Hepatocyte (in vitro differentiated cells): Measurements from ENCODE around the gene RNF112. TPM values are rescaled to one million over a fixed set of nuclear protein-coding genes. Genes with fewer than 3 reads are reported as not detected.

Experiments
- DNase-seq: peaks from one replicate; pipeline ENCODE4 v3.0.0-alpha.2; 2016; ENCODE audit warnings: low spot score
- H2AFZ ChIP-seq: fragments of 200-600 bp; sonication (generic); 2 replicates; pipeline ENCODE4 v1.6.0; 2016; ENCODE audit warnings: antibody characterized with exemption, mild to moderate bottlenecking
- H3K27ac ChIP-seq: fragments of 200-600 bp; sonication (generic); 2 replicates; pipeline ENCODE4 v1.5.1; 2016; ENCODE audit warnings: mild to moderate bottlenecking
- H3K27me3 ChIP-seq: fragments of 200-600 bp; sonication (generic); 2 replicates; pipeline ENCODE4 v1.6.1; 2016
- H3K36me3 ChIP-seq: fragments of 200-600 bp; sonication (generic); replicated peaks from 2 replicates; pipeline ENCODE4 v1.5.1; 2016; ENCODE audit warnings: low read depth; ENCODE audit not compliant: insufficient read depth
- H3K4me1 ChIP-seq: fragments of 200-600 bp; sonication (generic); 2 replicates; pipeline ENCODE4 v1.5.1; 2016; ENCODE audit warnings: mild to moderate bottlenecking, moderate library complexity; ENCODE audit not compliant: insufficient read depth
- H3K4me2 ChIP-seq: fragments of 200-600 bp; sonication (generic); 2 replicates; pipeline ENCODE4 v1.6.0; 2016
- H3K4me3 ChIP-seq: fragments of 200-600 bp; sonication (generic); 2 replicates; pipeline ENCODE4 v1.5.1; 2016; ENCODE audit warnings: mild to moderate bottlenecking
- H3K79me2 ChIP-seq: fragments of 200-600 bp; sonication (generic); 2 replicates; pipeline ENCODE4 v1.6.0; 2017; ENCODE audit warnings: mild to moderate bottlenecking
- H3K9me2 ChIP-seq: fragments of 200-600 bp; sonication (generic); replicated peaks from 2 replicates; pipeline ENCODE4 v1.6.0; 2017; ENCODE audit warnings: mild to moderate bottlenecking; ENCODE audit not compliant: insufficient read depth
- H3K9me3 ChIP-seq: fragments of 200-600 bp; sonication (generic); 2 replicates; pipeline ENCODE4 v1.5.1; 2016; ENCODE audit warnings: low read depth, mild to moderate bottlenecking
- H4K20me1 ChIP-seq: fragments of 200-600 bp; sonication (generic); 2 replicates; pipeline ENCODE4 v1.6.0; 2016; ENCODE audit warnings: mild to moderate bottlenecking; ENCODE audit not compliant: insufficient read depth, poor library complexity, severe bottlenecking
- CTCF ChIP-seq: fragments of 200-600 bp; sonication (generic); IDR thresholded peaks from 2 replicates; pipeline ENCODE4 v1.5.1; 2016; ENCODE audit warnings: antibody characterized with exemption, mild to moderate bottlenecking; ENCODE audit not compliant: poor library complexity
- EZH2 ChIP-seq: fragments of 200-600 bp; sonication (generic); IDR thresholded peaks from 2 replicates; pipeline ENCODE4 v1.6.1; 2016; ENCODE audit warnings: antibody characterized with exemption, mild to moderate bottlenecking, borderline replicate concordance
- EZH2phosphoT487 ChIP-seq: fragments of 200-600 bp; sonication (generic); IDR thresholded peaks from one replicate; pipeline ENCODE4 v1.6.1; 2018; ENCODE audit warnings: antibody characterized with exemption, mild to moderate bottlenecking, low read depth, moderate library complexity; ENCODE audit not compliant: unreplicated experiment, severe bottlenecking
- WGBS: methylation state at CpG from one replicate; pipeline ENCODE4 v1.1.6; 2016; ENCODE audit warnings: low lambda C conversion rate; ENCODE audit errors: missing lambda C conversion rate; 5-methylcytosine and 5-hydroxymethylcytosine counted together
- polyA plus RNA-seq: library from polyadenylated mRNA; unstranded; fragments of >200 nt; fragmentation: Nextera tagmentation; extraction: Ambion mirVana; gene quantifications from 2 replicates; pipeline ENCODE4 v1.2.1, GENCODE V29; 2016
- total RNA-seq: library from RNA; depleted of rRNA; stranded (reverse); fragments of >200 nt; gene quantifications from 2 replicates; pipeline ENCODE4 v1.2.3, GENCODE V29; 2014

RNF112 gene
- total and polyA plus RNA-seq, 2 experiments from 2014 or later, result 7.8 to 8.6 TPM

- WGBS, result 76% methylated on average over 7 of the region's 7 CpGs
Measured at GRCh38 chr17:19370493-19370960, 40.5 kb upstream of the RNF112 start.

GRCh38 chr17:19371259-19372010, 39.6 kb upstream of the RNF112 start:
- Histone ChIP-seq H3K4me2 (no peak overlapping the region), H3K27me3 (no peaks in the 10 kb centered on the region), H3K4me3 (no peak overlapping the region), H3K79me2 (no peaks in the 10 kb centered on the region), H3K36me3 (no peaks in the 10 kb centered on the region), H3K4me1 (no peaks in the 10 kb centered on the region), H2AFZ (no peak overlapping the region), H3K27ac (no peak overlapping the region), H4K20me1 (no peaks in the 10 kb centered on the region), H3K9me3 (no peaks in the 10 kb centered on the region), H3K9me2 (no peaks in the 10 kb centered on the region)
- no peak for DNase-seq
- TF ChIP-seq CTCF (no peak), EZH2phosphoT487 (no peak), EZH2 (no peak)
- WGBS, result 91% methylated on average over 7 of the region's 7 CpGs

More at GRCh38 chr17:19370493-19370960, 40.5 kb upstream of the RNF112 start:
- H3K4me3 ChIP-seq, result no peak overlapping the region
- DNase-seq, result no peak
- no peaks in the 10 kb centered on the region for H3K79me2 ChIP-seq
- H3K9me2 ChIP-seq, result no peaks in the 10 kb centered on the region
- H3K4me1 ChIP-seq, result no peaks in the 10 kb centered on the region
- H4K20me1 ChIP-seq, result no peaks in the 10 kb centered on the region
- H3K9me3 ChIP-seq, result no peaks in the 10 kb centered on the region
- no peaks in the 10 kb centered on the region for H3K36me3 ChIP-seq
- no peak overlapping the region for H3K27ac ChIP-seq
- H3K4me2 ChIP-seq, result no peak overlapping the region
- H3K27me3 ChIP-seq, result no peaks in the 10 kb centered on the region
- TF ChIP-seq CTCF (no peak), EZH2phosphoT487 (no peak), EZH2 (no peak)
- H2AFZ ChIP-seq, result no peak overlapping the region

GRCh38 chr17:19372011-19372370, 39.0 kb upstream of the RNF112 start:
- Histone ChIP-seq H3K27me3 (no peaks in the 10 kb centered on the region), H4K20me1 (no peaks in the 10 kb centered on the region), H2AFZ (no peak overlapping the region), H3K27ac (no peak overlapping the region), H3K9me2 (no peaks in the 10 kb centered on the region), H3K4me3 (no peak overlapping the region), H3K4me1 (no peaks in the 10 kb centered on the region), H3K4me2 (no peak overlapping the region), H3K36me3 (no peaks in the 10 kb centered on the region), H3K79me2 (no peaks in the 10 kb centered on the region), H3K9me3 (no peaks in the 10 kb centered on the region)
- TF ChIP-seq EZH2 (no peak), CTCF (no peak), EZH2phosphoT487 (no peak)
- no peak for DNase-seq
- WGBS, result 87% methylated on average over 9 of the region's 9 CpGs
